Karpas-422 (cell line): ENCODE data around the gene TSEN54. TPM values are rescaled to one million over a fixed set of nuclear protein-coding genes. Genes with fewer than 3 reads are reported as not detected.

Source experiments
- DNase-seq: peaks from one replicate; pipeline ENCODE4 v3.0.0-alpha.2; 2015
- H2AFZ ChIP-seq: fragments of 200-600 bp; sonication (generic); 2 replicates; pipeline ENCODE4 v1.6.1; 2014; ENCODE audit warnings: antibody characterized with exemption, low read length, mixed read lengths
- H3K27ac ChIP-seq: fragments of 200-600 bp; sonication (generic); 2 replicates; pipeline ENCODE4 v1.5.1; 2014; ENCODE audit warnings: mild to moderate bottlenecking, low read length, moderate library complexity
- H3K27me3 ChIP-seq: fragments of 200-600 bp; sonication (generic); 2 replicates; pipeline ENCODE4 v1.6.1; 2014; ENCODE audit warnings: low read length, mixed read lengths
- H3K36me3 ChIP-seq: fragments of 200-600 bp; sonication (generic); 2 replicates; pipeline ENCODE4 v1.6.1; 2014; ENCODE audit warnings: low read length, mixed read lengths; ENCODE audit not compliant: insufficient read depth
- H3K4me1 ChIP-seq: fragments of 200-600 bp; sonication (generic); 2 replicates; pipeline ENCODE4 v1.6.1; 2014; ENCODE audit warnings: mild to moderate bottlenecking, low read length, mixed read lengths
- H3K4me2 ChIP-seq: fragments of 200-600 bp; sonication (generic); 2 replicates; pipeline ENCODE4 v1.6.1; 2014; ENCODE audit warnings: low read length, low read depth, mild to moderate bottlenecking; ENCODE audit not compliant: poor library complexity, severe bottlenecking
- H3K4me3 ChIP-seq: fragments of 200-600 bp; sonication (generic); 2 replicates; pipeline ENCODE4 v1.5.1; 2014; ENCODE audit warnings: mild to moderate bottlenecking, antibody characterized with exemption, low read length, mixed read lengths
- H3K79me2 ChIP-seq: fragments of 200-600 bp; sonication (generic); 2 replicates; pipeline ENCODE4 v1.6.1; 2014; ENCODE audit warnings: mild to moderate bottlenecking, low read length, mixed read lengths
- H3K9ac ChIP-seq: fragments of 200-600 bp; sonication (generic); 2 replicates; pipeline ENCODE4 v1.6.0; 2014; ENCODE audit warnings: low read length
- H3K9me2 ChIP-seq: fragments of 200-600 bp; sonication (generic), shearing (Covaris generic); replicated peaks from 2 replicates; pipeline ENCODE4 v1.6.0; 2014; ENCODE audit warnings: mild to moderate bottlenecking, low read length, moderate library complexity; ENCODE audit not compliant: insufficient read depth
- H3K9me3 ChIP-seq: fragments of 300-700, 200-600 bp; sonication (generic); 2 replicates; pipeline ENCODE4 v1.6.1; 2014; ENCODE audit warnings: low read length, mixed read lengths
- H4K20me1 ChIP-seq: fragments of 200-600 bp; sonication (generic); 2 replicates; pipeline ENCODE4 v1.6.1; 2014; ENCODE audit warnings: mild to moderate bottlenecking, antibody characterized with exemption, low read length, low read depth; ENCODE audit not compliant: insufficient read depth
- total RNA-seq: library from RNA; depleted of rRNA; stranded (reverse); fragments of >200 nt; shearing (Covaris generic); gene quantifications from 2 replicates; pipeline ENCODE4 v1.2.3, GENCODE V29; 2014; ENCODE audit warnings: low replicate concordance

Gene TSEN54
- total RNA-seq, 1 experiment from 2014 or later: 25.5 TPM

DNA sequence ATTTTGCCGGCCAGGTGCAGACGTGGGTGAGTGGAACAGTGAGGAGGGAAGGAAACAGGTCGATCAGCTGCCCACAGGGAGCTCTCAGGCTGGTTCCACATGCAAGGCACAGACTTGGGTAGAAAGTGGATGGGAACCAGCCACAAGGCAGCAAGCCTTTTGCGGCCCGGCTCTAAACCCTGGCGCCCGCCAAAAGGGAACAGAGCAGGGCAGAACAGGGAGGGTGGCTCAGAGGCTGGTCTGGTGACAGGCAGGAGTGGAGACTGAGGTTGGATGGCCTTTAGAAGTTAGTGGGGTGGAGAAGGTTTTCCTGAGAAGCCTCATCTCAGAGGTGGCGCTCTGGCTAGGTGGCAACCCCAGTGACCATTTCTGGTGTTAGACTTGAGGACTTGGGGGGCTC, 19.5 kb downstream of the TSEN54 start:
- no peaks in the 10 kb centered on the region for H3K79me2 ChIP-seq
- no peaks in the 10 kb centered on the region for H3K4me1 ChIP-seq
- H4K20me1 ChIP-seq: no peaks in the 10 kb centered on the region
- no peaks in the 10 kb centered on the region for H3K9me2 ChIP-seq
- no peak overlapping the region for H3K4me2 ChIP-seq
- H3K36me3 ChIP-seq: no peaks in the 10 kb centered on the region
- H3K9me3 ChIP-seq: no peaks in the 10 kb centered on the region
- H3K4me3 ChIP-seq: no peak overlapping the region
- DNase-seq: no peak
- H3K9ac ChIP-seq: no peak overlapping the region
- H3K27me3 ChIP-seq: no peaks in the 10 kb centered on the region
- H3K27ac ChIP-seq: no peak overlapping the region
- H2AFZ ChIP-seq: no peak overlapping the region

DNA sequence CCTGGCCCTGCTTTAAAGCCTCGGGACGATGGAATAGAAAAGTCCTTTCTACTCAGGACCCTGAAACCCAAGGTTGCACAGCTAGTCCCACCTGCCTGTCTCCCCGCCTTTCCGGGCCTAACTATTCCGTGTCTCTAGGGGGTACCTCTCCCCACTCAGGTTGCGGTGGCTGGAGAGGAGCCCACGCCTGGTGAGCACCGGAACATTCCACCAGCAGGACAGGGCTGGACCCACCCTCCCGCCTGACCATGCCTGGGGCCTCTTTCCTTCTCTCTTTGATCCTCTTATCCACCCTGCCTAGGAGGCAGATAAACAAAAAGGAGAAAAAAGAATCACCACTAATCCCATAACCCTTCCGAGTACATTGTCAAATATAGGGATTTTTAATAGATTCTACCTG, 20.0 kb downstream of the TSEN54 start:
- Histone ChIP-seq H3K79me2 (no peaks in the 10 kb centered on the region), H3K9ac (no peak overlapping the region), H3K27ac (no peak overlapping the region)

DNA sequence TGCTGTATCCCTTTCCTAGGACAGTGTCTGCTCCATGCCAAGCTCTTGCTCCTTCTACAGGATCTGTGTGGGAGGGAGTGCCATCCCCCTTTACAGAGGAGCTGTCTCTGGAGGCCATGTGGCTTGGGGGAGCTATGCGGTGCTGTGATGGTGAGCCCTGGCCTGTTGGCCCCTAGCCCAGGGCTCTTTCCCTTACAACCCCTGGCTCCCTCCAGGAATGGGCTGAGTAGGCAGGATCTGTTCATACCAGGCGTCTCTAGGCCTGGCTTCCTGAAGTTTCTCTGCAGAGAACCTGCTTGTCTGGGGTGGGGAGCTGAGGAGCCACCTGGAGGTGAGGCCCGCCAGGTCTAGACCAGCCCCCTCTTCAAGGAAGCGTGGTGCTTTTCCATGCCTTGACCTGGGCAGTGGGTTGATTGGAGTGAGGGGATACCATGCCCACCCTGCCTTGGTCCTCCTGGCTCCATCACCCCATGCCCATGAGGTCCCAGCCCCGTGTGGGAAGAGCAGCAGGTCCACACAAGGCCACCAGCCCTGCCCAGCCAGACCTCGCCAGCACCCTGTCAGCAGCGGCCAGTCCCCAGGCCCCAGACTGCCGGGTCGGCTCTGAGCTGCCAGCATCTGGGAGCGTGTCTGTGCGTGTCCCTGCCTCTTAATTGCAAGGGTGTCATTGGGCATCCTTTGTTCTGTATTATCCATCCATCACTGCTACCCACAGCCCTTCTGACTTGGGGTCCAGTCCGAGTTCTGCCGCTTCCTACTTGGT, 23.8 kb downstream of the TSEN54 start:
- no peaks in the 10 kb centered on the region for H4K20me1 ChIP-seq
- H3K36me3 ChIP-seq: no peaks in the 10 kb centered on the region
- H3K27ac ChIP-seq: no peak overlapping the region
- DNase-seq: no peak
- H3K9me3 ChIP-seq: no peaks in the 10 kb centered on the region
- no peak overlapping the region for H3K9ac ChIP-seq
- H3K79me2 ChIP-seq: no peaks in the 10 kb centered on the region
- no peak overlapping the region for H3K4me2 ChIP-seq
- H3K4me1 ChIP-seq: no peaks in the 10 kb centered on the region
- no peaks in the 10 kb centered on the region for H3K9me2 ChIP-seq
- H3K27me3 ChIP-seq: no peaks in the 10 kb centered on the region
- H3K4me3 ChIP-seq: no peak overlapping the region
- H2AFZ ChIP-seq: no peak overlapping the region

More for the DNA sequence above, 20.0 kb downstream of the TSEN54 start:
- Histone ChIP-seq H3K36me3 (no peaks in the 10 kb centered on the region), H3K4me1 (no peaks in the 10 kb centered on the region), H3K9me3 (no peaks in the 10 kb centered on the region), H2AFZ (no peak overlapping the region), H3K4me3 (no peak overlapping the region), H3K4me2 (no peak overlapping the region), H3K9me2 (no peaks in the 10 kb centered on the region), H3K27me3 (no peaks in the 10 kb centered on the region), H4K20me1 (no peaks in the 10 kb centered on the region)
- no peak for DNase-seq

DNA sequence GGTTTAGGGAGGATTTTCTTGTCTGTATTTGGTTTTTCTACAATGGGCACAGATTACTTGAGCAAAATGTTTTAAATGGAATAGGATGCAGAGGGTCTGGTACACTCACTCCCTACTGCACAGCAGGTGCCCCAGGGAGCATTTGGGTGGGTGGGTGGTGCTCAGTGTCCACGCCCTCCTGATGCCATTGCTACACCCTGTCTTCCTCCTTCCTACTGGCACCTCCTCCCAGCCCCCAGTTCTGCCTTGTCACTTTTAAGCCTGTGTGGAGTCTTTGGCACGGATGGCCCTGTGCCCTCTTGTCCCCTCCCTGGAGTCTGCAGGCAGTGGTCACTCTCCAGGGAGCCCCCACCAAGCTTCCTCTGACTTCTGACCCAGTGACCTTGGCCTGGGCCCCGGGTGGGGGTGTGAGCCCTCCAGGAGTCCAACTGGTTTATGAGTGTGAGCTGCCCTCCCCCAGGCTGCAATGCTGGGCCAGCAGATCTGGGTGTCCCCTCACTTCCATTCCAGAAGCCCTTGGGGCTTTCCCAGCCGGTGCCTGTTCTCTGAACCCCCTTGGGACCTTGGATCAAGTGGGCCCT, 24.7 kb downstream of the TSEN54 start:
- no peak overlapping the region for H3K4me3 ChIP-seq
- H2AFZ ChIP-seq: no peak overlapping the region
- H3K79me2 ChIP-seq: no peaks in the 10 kb centered on the region
- no peak overlapping the region for H3K9ac ChIP-seq
- H3K4me2 ChIP-seq: no peak overlapping the region
- H3K36me3 ChIP-seq: no peaks in the 10 kb centered on the region
- no peak for DNase-seq
- no peaks in the 10 kb centered on the region for H3K9me2 ChIP-seq
- no peaks in the 10 kb centered on the region for H3K27me3 ChIP-seq
- no peaks in the 10 kb centered on the region for H3K4me1 ChIP-seq
- no peak overlapping the region for H3K27ac ChIP-seq
- H3K9me3 ChIP-seq: no peaks in the 10 kb centered on the region
- no peaks in the 10 kb centered on the region for H4K20me1 ChIP-seq

DNA sequence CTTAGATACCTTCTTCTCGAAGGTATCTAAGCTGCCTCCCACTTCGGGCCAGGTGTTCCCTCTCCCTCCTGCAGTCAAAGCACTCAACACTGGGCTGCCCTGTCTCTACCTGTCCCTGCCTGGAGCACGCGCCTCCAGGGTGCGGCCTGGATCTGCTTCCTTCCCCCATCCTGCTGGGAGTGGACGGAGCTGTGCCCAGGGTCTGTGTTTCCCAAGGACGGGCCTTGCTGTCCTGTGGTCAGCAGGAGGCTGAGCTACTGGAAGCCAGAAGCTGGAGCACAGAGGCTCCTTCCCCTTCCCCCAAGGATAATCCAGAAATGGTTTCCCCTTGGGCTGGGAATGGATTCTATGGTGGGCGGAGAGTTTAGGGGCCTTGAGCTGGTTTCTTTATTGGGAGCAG, 25.9 kb downstream of the TSEN54 start:
- H3K4me2 ChIP-seq: no peak overlapping the region
- H3K79me2 ChIP-seq: no peaks in the 10 kb centered on the region
- no peak for DNase-seq
- H3K4me1 ChIP-seq: no peaks in the 10 kb centered on the region
- no peaks in the 10 kb centered on the region for H3K9me2 ChIP-seq
- H3K4me3 ChIP-seq: no peak overlapping the region
- H3K27me3 ChIP-seq: no peaks in the 10 kb centered on the region
- H3K36me3 ChIP-seq: no peaks in the 10 kb centered on the region
- H3K27ac ChIP-seq: no peak overlapping the region
- no peaks in the 10 kb centered on the region for H4K20me1 ChIP-seq
- no peak overlapping the region for H3K9ac ChIP-seq
- H3K9me3 ChIP-seq: no peaks in the 10 kb centered on the region
- no peak overlapping the region for H2AFZ ChIP-seq

DNA sequence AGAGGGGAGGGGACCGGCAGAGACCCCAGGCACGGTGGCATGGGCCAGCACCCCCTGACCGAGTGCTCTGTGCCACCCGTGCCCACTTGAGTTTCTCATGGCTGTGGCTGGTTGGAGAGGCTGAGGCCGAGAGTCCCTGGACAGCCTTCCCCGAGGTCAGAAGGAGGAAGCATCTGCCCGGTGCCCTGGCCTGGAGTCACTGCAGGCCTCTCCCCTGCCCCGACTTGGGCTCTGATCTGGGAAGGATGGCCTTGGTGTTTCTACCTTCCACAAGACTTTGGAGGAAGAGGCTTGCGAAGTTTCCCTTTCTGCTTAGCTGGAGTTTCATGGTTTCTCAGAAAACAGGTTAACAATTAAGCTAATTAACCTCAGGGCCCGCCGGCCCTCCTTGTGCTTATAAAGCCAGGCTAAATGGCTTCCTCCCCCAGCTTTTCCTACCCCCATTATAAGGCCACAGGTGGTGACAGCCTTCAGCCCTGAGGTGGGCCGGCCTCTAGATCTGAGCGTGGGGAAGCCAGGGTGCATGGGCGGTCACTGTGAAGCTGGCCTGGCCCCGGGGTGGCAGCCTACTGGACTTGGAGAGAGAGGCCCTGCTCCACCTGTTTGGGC, 26.5 kb downstream of the TSEN54 start:
- H3K4me1 ChIP-seq: no peaks in the 10 kb centered on the region
- H4K20me1 ChIP-seq: no peaks in the 10 kb centered on the region
- no peak overlapping the region for H3K9ac ChIP-seq
- no peaks in the 10 kb centered on the region for H3K9me2 ChIP-seq
- no peak overlapping the region for H3K4me2 ChIP-seq
- DNase-seq: no peak
- H2AFZ ChIP-seq: no peak overlapping the region
- H3K27me3 ChIP-seq: no peaks in the 10 kb centered on the region
- H3K27ac ChIP-seq: no peak overlapping the region
- no peaks in the 10 kb centered on the region for H3K36me3 ChIP-seq
- no peak overlapping the region for H3K4me3 ChIP-seq
- H3K9me3 ChIP-seq: no peaks in the 10 kb centered on the region
- no peaks in the 10 kb centered on the region for H3K79me2 ChIP-seq

DNA sequence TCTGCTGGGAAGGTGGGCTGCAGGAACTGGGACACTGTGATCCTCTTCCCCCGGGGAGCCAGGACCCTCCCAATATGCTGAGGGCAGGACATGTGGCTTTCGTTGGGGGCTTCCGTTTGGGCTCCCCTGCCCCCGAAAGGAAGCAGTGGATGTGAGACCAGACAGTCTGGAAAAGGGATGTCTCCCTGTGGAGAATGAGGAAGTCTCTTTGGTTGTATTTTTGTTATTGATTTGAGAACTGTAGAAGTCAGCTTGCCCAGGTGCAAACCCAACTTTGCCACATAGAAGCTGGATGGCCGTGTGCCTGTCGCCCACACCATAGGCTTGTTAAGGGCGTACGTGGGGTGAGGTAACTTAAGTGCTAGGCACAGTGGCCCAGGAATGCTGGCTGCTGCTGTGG, 27.9 kb downstream of the TSEN54 start:
- no peak for DNase-seq
- no peak overlapping the region for H3K9ac ChIP-seq
- no peak overlapping the region for H3K27ac ChIP-seq
- no peaks in the 10 kb centered on the region for H3K27me3 ChIP-seq
- no peaks in the 10 kb centered on the region for H4K20me1 ChIP-seq
- H3K9me2 ChIP-seq: no peaks in the 10 kb centered on the region
- H3K9me3 ChIP-seq: no peaks in the 10 kb centered on the region
- H3K4me1 ChIP-seq: no peaks in the 10 kb centered on the region
- no peak overlapping the region for H2AFZ ChIP-seq
- no peak overlapping the region for H3K4me3 ChIP-seq
- no peak overlapping the region for H3K4me2 ChIP-seq
- no peaks in the 10 kb centered on the region for H3K79me2 ChIP-seq
- H3K36me3 ChIP-seq: no peaks in the 10 kb centered on the region

DNA sequence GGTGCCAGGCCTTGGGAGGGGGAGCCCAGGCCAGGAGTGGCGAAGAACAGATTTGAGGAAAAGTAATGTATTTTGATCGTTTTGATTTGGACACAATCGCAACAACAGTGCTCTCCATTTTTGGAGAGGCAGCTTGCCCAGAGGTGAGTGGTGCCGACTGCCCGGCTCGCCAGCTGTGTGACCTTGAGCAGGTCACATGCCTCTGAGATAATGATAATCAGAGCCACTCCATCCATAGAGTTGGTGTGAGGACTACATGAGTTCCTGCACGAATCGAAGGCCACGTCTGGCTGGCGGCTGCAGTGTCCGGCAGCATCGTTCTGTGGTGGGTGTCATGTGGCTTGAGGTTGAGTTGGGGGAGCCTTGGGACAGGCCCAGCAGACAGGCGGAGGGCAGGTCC, 29.9 kb downstream of the TSEN54 start:
- Histone ChIP-seq H3K79me2 (no peaks in the 10 kb centered on the region), H3K9me3 (no peaks in the 10 kb centered on the region), H3K4me3 (no peak overlapping the region), H3K9ac (no peak overlapping the region), H3K27ac (no peak overlapping the region), H3K27me3 (no peaks in the 10 kb centered on the region), H2AFZ (no peak overlapping the region), H3K36me3 (no peaks in the 10 kb centered on the region), H4K20me1 (no peaks in the 10 kb centered on the region), H3K4me2 (no peak overlapping the region), H3K4me1 (no peaks in the 10 kb centered on the region), H3K9me2 (no peaks in the 10 kb centered on the region)
- no peak for DNase-seq
